Muscle of leg (tissue), 11 donors: Measurements from ENCODE around the gene LRMDA. TPM values are rescaled to one million over a fixed set of nuclear protein-coding genes. Genes with fewer than 3 reads are reported as not detected.
A peak's percentile ranks its signal among the peaks of the same experiment; 100 is the strongest.

ENCODE experiments used
- DNase-seq: peaks from one replicate; pipeline ENCODE4 v3.0.0; 2013
- H3K27ac ChIP-seq: one replicate; pipeline ENCODE4 v1.5.1; 2013; ENCODE audit warnings: mild to moderate bottlenecking, low read length, control low read depth
- H3K27me3 ChIP-seq: one replicate; pipeline ENCODE4 v1.6.1; 2013; ENCODE audit warnings: low read length; ENCODE audit not compliant: control insufficient read depth, insufficient read depth
- H3K36me3 ChIP-seq: one replicate; pipeline ENCODE4 v1.6.1; 2013; ENCODE audit warnings: low read length; ENCODE audit not compliant: control insufficient read depth, insufficient read depth
- H3K4me1 ChIP-seq: one replicate; pipeline ENCODE4 v1.6.1; 2013; ENCODE audit warnings: low read length; ENCODE audit not compliant: control insufficient read depth, insufficient read depth
- H3K4me3 ChIP-seq: one replicate; pipeline ENCODE4 v1.5.1; 2013; ENCODE audit warnings: low read length, control low read depth
- H3K9me3 ChIP-seq: replicated peaks from 2 replicates; pipeline ENCODE4 v1.6.1; 2013; ENCODE audit warnings: low read depth, low read length; ENCODE audit not compliant: control insufficient read depth
- WGBS: methylation state at CpG from one replicate; pipeline ENCODE4 v1.1.5; 2013; ENCODE audit warnings: missing lambda C conversion rate; ENCODE audit not compliant: insufficient coverage; 5-methylcytosine and 5-hydroxymethylcytosine counted together
- polyA plus RNA-seq, 8 donors: library from polyadenylated mRNA; unstranded; fragments of 120-200 nt; gene quantifications; one replicate each; pipeline versions ENCODE4 v1.2.1 to v1.2.3, GENCODE V29; 2013; ENCODE audit warnings: inconsistent platforms in 1 of 8, low replicate concordance in 1 of 8; ENCODE audit not compliant: insufficient read length in 8 of 8, insufficient read depth in 1 of 8
- total RNA-seq: library from RNA; stranded (reverse); fragments of 120-200 nt; gene quantifications from one replicate; pipeline ENCODE4 v1.2.4, GENCODE V29; 2013

Gene LRMDA
- total and polyA plus RNA-seq, 9 donors: 4.8 to 7.9 (median 5.7) TPM

- peaks cover 10% of the 10 kb centered on the region for H3K4me1 ChIP-seq
- no CpG with 5 or more reads among the region's 8 CpGs for WGBS
- no peak overlapping the region for H3K27ac ChIP-seq
- no peaks in the 10 kb centered on the region for H3K36me3 ChIP-seq
- H3K27me3 ChIP-seq: no peaks in the 10 kb centered on the region
- DNase-seq: peak; percentile 89
- no peak overlapping the region for H3K4me3 ChIP-seq
- no peaks in the 10 kb centered on the region for H3K9me3 ChIP-seq
Measured at GRCh38 chr10:76357726-76358415, 926.4 kb downstream of the LRMDA start.

- 60% methylated on average over 2 of the region's 5 CpGs for WGBS
- peak; percentile 74 for DNase-seq
- H3K4me3 ChIP-seq: no peak overlapping the region
Measured at GRCh38 chr10:76358743-76359395, 927.4 kb downstream of the LRMDA start.

GRCh38 chr10:76375761-76376160 is 944.3 kb downstream of the LRMDA start:
- WGBS: no CpG with 5 or more reads among the region's 1 CpG
- H3K4me3 ChIP-seq: no peak overlapping the region
- H3K27ac ChIP-seq: no peak overlapping the region
- no peaks in the 10 kb centered on the region for H3K27me3 ChIP-seq
- no peaks in the 10 kb centered on the region for H3K36me3 ChIP-seq
- no peaks in the 10 kb centered on the region for H3K9me3 ChIP-seq
- no peak for DNase-seq
- no peaks in the 10 kb centered on the region for H3K4me1 ChIP-seq

More at GRCh38 chr10:76358743-76359395, 927.4 kb downstream of the LRMDA start:
- Histone ChIP-seq H3K4me1 (peaks cover 9% of the 10 kb centered on the region), H3K27me3 (no peaks in the 10 kb centered on the region), H3K9me3 (no peaks in the 10 kb centered on the region), H3K27ac (no peak overlapping the region), H3K36me3 (no peaks in the 10 kb centered on the region)

- Histone ChIP-seq H3K9me3 (no peaks in the 10 kb centered on the region), H3K27ac (no peak overlapping the region), H3K4me3 (no peak overlapping the region), H3K4me1 (no peaks in the 10 kb centered on the region), H3K36me3 (no peaks in the 10 kb centered on the region), H3K27me3 (no peaks in the 10 kb centered on the region)
- WGBS: no CpG with 5 or more reads among the region's 2 CpGs
- no peak for DNase-seq
Measured at GRCh38 chr10:76382381-76382851, 951.0 kb downstream of the LRMDA start.

GRCh38 chr10:76388321-76389023 is 957.0 kb downstream of the LRMDA start:
- no peaks in the 10 kb centered on the region for H3K36me3 ChIP-seq
- H3K27ac ChIP-seq: no peak overlapping the region
- no peak overlapping the region for H3K4me3 ChIP-seq
- no peaks in the 10 kb centered on the region for H3K27me3 ChIP-seq
- no CpG with 5 or more reads among the region's 2 CpGs for WGBS
- no peak for DNase-seq
- H3K4me1 ChIP-seq: no peaks in the 10 kb centered on the region
- no peaks in the 10 kb centered on the region for H3K9me3 ChIP-seq

GRCh38 chr10:76393875-76394706 is 962.7 kb downstream of the LRMDA start:
- Histone ChIP-seq H3K4me3 (no peak overlapping the region), H3K9me3 (no peaks in the 10 kb centered on the region), H3K27ac (no peak overlapping the region), H3K27me3 (no peaks in the 10 kb centered on the region), H3K4me1 (no peaks in the 10 kb centered on the region), H3K36me3 (no peaks in the 10 kb centered on the region)
- no CpG with 5 or more reads among the region's 3 CpGs for WGBS
- DNase-seq: no peak

GRCh38 chr10:76394707-76395042 is 963.3 kb downstream of the LRMDA start:
- no peaks in the 10 kb centered on the region for H3K36me3 ChIP-seq
- no peaks in the 10 kb centered on the region for H3K9me3 ChIP-seq
- no peak overlapping the region for H3K4me3 ChIP-seq
- no peak for DNase-seq
- H3K27ac ChIP-seq: no peak overlapping the region
- no peaks in the 10 kb centered on the region for H3K27me3 ChIP-seq
- H3K4me1 ChIP-seq: no peaks in the 10 kb centered on the region

GRCh38 chr10:76395251-76395650 is 963.8 kb downstream of the LRMDA start:
- H3K27ac ChIP-seq: no peak overlapping the region
- H3K27me3 ChIP-seq: no peaks in the 10 kb centered on the region
- H3K4me1 ChIP-seq: no peaks in the 10 kb centered on the region
- no CpG with 5 or more reads among the region's 1 CpG for WGBS
- H3K9me3 ChIP-seq: no peaks in the 10 kb centered on the region
- no peak for DNase-seq
- H3K4me3 ChIP-seq: no peak overlapping the region
- H3K36me3 ChIP-seq: no peaks in the 10 kb centered on the region

- H3K27me3 ChIP-seq: no peaks in the 10 kb centered on the region
- H3K9me3 ChIP-seq: no peaks in the 10 kb centered on the region
- no peaks in the 10 kb centered on the region for H3K4me1 ChIP-seq
- no peaks in the 10 kb centered on the region for H3K36me3 ChIP-seq
- no peak overlapping the region for H3K4me3 ChIP-seq
- H3K27ac ChIP-seq: no peak overlapping the region
- 60% methylated on average over 1 of the region's 6 CpGs for WGBS
- no peak for DNase-seq
Measured at GRCh38 chr10:76396134-76396533, 964.7 kb downstream of the LRMDA start.
